H1 (cell line): ENCODE data around the gene NELFCD. TPM values are rescaled to one million over a fixed set of nuclear protein-coding genes. Genes with fewer than 3 reads are reported as not detected.

Source experiments
- CTCF ChIA-PET: fragments of 300-600 bp; sonication (Branson Sonifier 250); formaldehyde crosslinking; loops from one replicate; lab custom pipeline; 2021; ENCODE audit not compliant: partially characterized antibody; lab: Charles Lee
- POLR2A ChIA-PET: fragments of 300-600 bp; sonication (Branson Sonifier 250); formaldehyde crosslinking; loops from one replicate; lab custom pipeline; 2021; ENCODE audit warnings: inconsistent platforms; ENCODE audit not compliant: partially characterized antibody; lab: Charles Lee
- DNase-seq, 2 experiments: peaks; one replicate each; pipeline versions ENCODE4 v3.0.0 to v3.0.0-alpha.2; 2010 to 2022; ENCODE audit warnings: low spot score in 2 of 2, low read depth in 1 of 2, mixed read lengths in 1 of 2
- FAIRE-seq: peaks from 2 replicates; lab custom pipeline; 2011; peaks lifted over from hg19 to GRCh38; lab: Jason Lieb, UNC
- H2AFZ ChIP-seq: 2 replicates; pipeline ENCODE4 v1.8.1; 2012; ENCODE audit warnings: low read length, inconsistent platforms
- H2AK5ac ChIP-seq: 2 replicates; pipeline ENCODE4 v1.6.1; 2013; ENCODE audit warnings: low read depth, low read length
- H2BK120ac ChIP-seq: replicated peaks from 2 replicates; pipeline ENCODE3; 2013; ENCODE audit warnings: low read depth, low read length, inconsistent platforms
- H2BK12ac ChIP-seq: 2 replicates; pipeline ENCODE4 v1.6.1; 2013; ENCODE audit warnings: low read depth, low read length
- H2BK15ac ChIP-seq: 2 replicates; pipeline ENCODE4 v1.6.1; 2013; ENCODE audit warnings: low read length
- H2BK20ac ChIP-seq: 2 replicates; pipeline ENCODE4 v1.6.1; 2013; ENCODE audit warnings: low read length
- H2BK5ac ChIP-seq: 2 replicates; pipeline ENCODE4 v1.6.1; 2013; ENCODE audit warnings: low read depth, low read length
- H3K14ac ChIP-seq: 2 replicates; pipeline ENCODE4 v1.6.1; 2013; ENCODE audit warnings: inconsistent platforms; ENCODE audit not compliant: insufficient read length
- H3K18ac ChIP-seq: 2 replicates; pipeline ENCODE4 v1.6.1; 2013; ENCODE audit warnings: low read length; ENCODE audit errors: extremely low read depth
- H3K23ac ChIP-seq: 2 replicates; pipeline ENCODE4 v1.6.1; 2013; ENCODE audit warnings: inconsistent platforms; ENCODE audit not compliant: insufficient read length
- H3K23me2 ChIP-seq: 2 replicates; pipeline ENCODE4 v1.6.1; 2013; ENCODE audit warnings: low read depth, low read length
- H3K27ac ChIP-seq: 2 replicates; pipeline ENCODE4 v1.6.1; 2011; ENCODE audit warnings: low read depth, low read length, inconsistent platforms
- H3K27me3 ChIP-seq, 4 experiments: replicated peaks in 1 of 4; 1 replicate in 1 of 4; 2 replicates in 3 of 4; pipeline versions ENCODE4 v1.6.1 to v1.8.1; 2011 to 2013; ENCODE audit warnings: low read length in 3 of 4, mild to moderate bottlenecking in 3 of 4, inconsistent platforms in 2 of 4, mixed read lengths in 2 of 4, moderate library complexity in 1 of 4; ENCODE audit not compliant: control insufficient read depth in 3 of 4, insufficient read depth in 3 of 4; ENCODE audit errors: extremely low read depth in 1 of 4
- H3K36me3 ChIP-seq, 4 experiments: 2 replicates each; pipeline versions ENCODE4 v1.6.1 to v1.8.1; 2011 to 2013; ENCODE audit warnings: mild to moderate bottlenecking in 4 of 4, low read length in 3 of 4, moderate library complexity in 2 of 4, control low read depth in 1 of 4, inconsistent platforms in 1 of 4; ENCODE audit not compliant: insufficient read depth in 4 of 4, control insufficient read depth in 2 of 4
- H3K4ac ChIP-seq: replicated peaks from 2 replicates; pipeline ENCODE3; 2013; ENCODE audit warnings: low read length, low read depth, mixed read lengths, inconsistent platforms; ENCODE audit not compliant: insufficient read length
- H3K4me1 ChIP-seq, 4 experiments: replicated peaks in 1 of 4; 1 replicate in 1 of 4; 2 replicates in 3 of 4; pipeline versions ENCODE4 v1.6.1 to v1.8.1; 2011 to 2013; ENCODE audit warnings: low read length in 3 of 4, inconsistent platforms in 2 of 4, mixed read lengths in 1 of 4; ENCODE audit not compliant: insufficient read depth in 4 of 4, control insufficient read depth in 3 of 4
- H3K4me2 ChIP-seq, 2 experiments: 2 replicates each; pipeline versions ENCODE4 v1.6.1 to v1.8.1; 2011 to 2013; ENCODE audit warnings: low read depth in 2 of 2, low read length in 2 of 2, control low read depth in 1 of 2, inconsistent platforms in 1 of 2, mild to moderate bottlenecking in 1 of 2; ENCODE audit not compliant: insufficient read depth in 1 of 2
- H3K4me3 ChIP-seq, 4 experiments: fragments of 200-600, 300-600 bp in 1 of 4; sonication (generic), shearing (Covaris generic), sonication (Bioruptor Twin) in 1 of 4; 2 replicates each; pipeline versions ENCODE4 v1.5.1 to v1.8.1; 2011 to 2016; ENCODE audit warnings: low read length in 4 of 4, low read depth in 3 of 4, control low read depth in 2 of 4, inconsistent platforms in 2 of 4, mild to moderate bottlenecking in 2 of 4, mixed read lengths in 1 of 4, moderate library complexity in 1 of 4; ENCODE audit not compliant: insufficient read depth in 2 of 4; ENCODE audit errors: extremely low read depth in 1 of 4
- H3K56ac ChIP-seq: replicated peaks from 2 replicates; pipeline ENCODE3; 2013; ENCODE audit warnings: low read depth, mild to moderate bottlenecking, mixed read lengths, low read length, inconsistent platforms; ENCODE audit not compliant: insufficient read length
- H3K79me1 ChIP-seq: 2 replicates; pipeline ENCODE4 v1.6.1; 2013; ENCODE audit warnings: low read depth, low read length, control low read depth
- H3K79me2 ChIP-seq, 2 experiments: 2 replicates each; pipeline versions ENCODE4 v1.6.1 to v1.8.1; 2012 to 2013; ENCODE audit warnings: low read length in 2 of 2, mild to moderate bottlenecking in 2 of 2, inconsistent platforms in 1 of 2; ENCODE audit not compliant: insufficient read depth in 2 of 2, control insufficient read depth in 1 of 2
- H3K9ac ChIP-seq, 4 experiments: replicated peaks in 1 of 4; 1 replicate in 1 of 4; 2 replicates in 3 of 4; pipeline versions ENCODE4 v1.6.1 to v1.8.1; 2011 to 2013; ENCODE audit warnings: low read depth in 3 of 4, low read length in 3 of 4, control low read depth in 2 of 4, mild to moderate bottlenecking in 2 of 4, moderate library complexity in 2 of 4, inconsistent platforms in 1 of 4; ENCODE audit errors: extremely low read depth in 1 of 4
- H3K9me3 ChIP-seq, 2 experiments: 2 replicates each; pipeline versions ENCODE4 v1.6.1 to v1.8.1; 2012 to 2013; ENCODE audit warnings: mild to moderate bottlenecking in 2 of 2, moderate library complexity in 2 of 2, control low read depth in 1 of 2, inconsistent platforms in 1 of 2, low read depth in 1 of 2, low read length in 1 of 2, mixed read lengths in 1 of 2; ENCODE audit not compliant: insufficient read depth in 2 of 2
- H4K20me1 ChIP-seq, 2 experiments: replicated peaks in 1 of 2; 2 replicates each; pipeline versions ENCODE3 to v1.8.1; 2011 to 2013; ENCODE audit warnings: inconsistent platforms in 2 of 2, low read length in 2 of 2, mild to moderate bottlenecking in 1 of 2; ENCODE audit not compliant: insufficient read depth in 2 of 2, control insufficient read depth in 1 of 2
- H4K5ac ChIP-seq: 2 replicates; pipeline ENCODE4 v1.6.1; 2013; ENCODE audit warnings: low read length, low read depth, mixed read lengths, inconsistent platforms; ENCODE audit not compliant: insufficient read length
- H4K8ac ChIP-seq: 2 replicates; pipeline ENCODE4 v1.8.0; 2013; ENCODE audit warnings: mild to moderate bottlenecking, moderate library complexity, low read length, inconsistent platforms; ENCODE audit not compliant: insufficient read depth; ENCODE audit errors: extremely low read depth
- H4K91ac ChIP-seq: replicated peaks from 2 replicates; pipeline ENCODE3; 2013; ENCODE audit warnings: low read length, mixed read lengths, inconsistent platforms; ENCODE audit not compliant: insufficient read length
- ASH2L ChIP-seq: fragments of 200-600, 300-600 bp; sonication (generic); IDR thresholded peaks from one replicate; pipeline ENCODE4 v1.7.1; 2017; ENCODE audit warnings: low read length
- BACH1 ChIP-seq: IDR thresholded peaks from 2 replicates; pipeline ENCODE4 v1.6.1; 2012; ENCODE audit warnings: low read length, improper control_type of control experiment
- GABPA ChIP-seq: IDR thresholded peaks from 2 replicates; pipeline ENCODE4 v1.6.1; 2011; ENCODE audit warnings: mild to moderate bottlenecking, low read length, moderate library complexity, borderline replicate concordance; ENCODE audit not compliant: insufficient read depth
- NRF1 ChIP-seq: IDR thresholded peaks from 2 replicates; pipeline ENCODE4 v1.6.1; 2011; ENCODE audit warnings: mild to moderate bottlenecking, low read depth, low read length, improper control_type of control experiment
- PHF8 ChIP-seq: fragments of 200-600 bp; sonication (generic); conservative IDR thresholded peaks from 2 replicates; pipeline ENCODE4 v1.7.1; 2012; ENCODE audit warnings: low read depth, mild to moderate bottlenecking, inconsistent platforms, low read length, moderate library complexity
- POU5F1 ChIP-seq: IDR thresholded peaks from 2 replicates; pipeline ENCODE4 v1.6.1; 2011; ENCODE audit warnings: low read depth, mild to moderate bottlenecking, low read length, moderate library complexity
- SAP30 ChIP-seq: fragments of 300-600 bp; sonication (generic); IDR thresholded peaks from 2 replicates; pipeline ENCODE4 v1.7.1; 2012; ENCODE audit warnings: low read length, moderate library complexity, mild to moderate bottlenecking, inconsistent platforms; ENCODE audit not compliant: insufficient read depth, insufficient replicate concordance
- SIRT6 ChIP-seq: IDR thresholded peaks from one replicate; pipeline ENCODE4 v1.7.1; 2012; ENCODE audit warnings: low read length, inconsistent platforms
- SIX5 ChIP-seq: IDR thresholded peaks from 2 replicates; pipeline ENCODE4 v1.6.1; 2011; ENCODE audit warnings: mild to moderate bottlenecking, low read depth, low read length
- SP4 ChIP-seq: IDR thresholded peaks from 2 replicates; pipeline ENCODE4 v1.6.1; 2012; ENCODE audit warnings: low read length, inconsistent platforms
- TAF1 ChIP-seq: IDR thresholded peaks from 2 replicates; pipeline ENCODE4 v1.6.1; 2011; ENCODE audit warnings: mild to moderate bottlenecking, low read depth, low read length
- WGBS, 2 experiments: shearing (Covaris generic) in 1 of 2; methylation state at CpG; one replicate each; pipeline versions ENCODE4 v1.1.6 to v1.1.7; 2013 to 2015; ENCODE audit warnings: low lambda C conversion rate in 2 of 2, mixed read lengths in 2 of 2, inconsistent platforms in 1 of 2, low coverage in 1 of 2, missing lambda C conversion rate in 1 of 2; ENCODE audit not compliant: insufficient replicate concordance in 2 of 2, insufficient coverage in 1 of 2, insufficient read length in 1 of 2; ENCODE audit errors: extremely low coverage in 1 of 2, missing lambda C conversion rate in 1 of 2; 5-methylcytosine and 5-hydroxymethylcytosine counted together
- polyA plus RNA-seq, 7 experiments: library from polyadenylated mRNA; depleted of rRNA in 3 of 7; stranded (reverse) in 5 of 7; unstranded in 2 of 7; fragments of >200 nt in 5 of 7; fragments of 200-250 nt in 2 of 7; gene quantifications; 1 replicate in 5 of 7; 2 replicates in 1 of 7; 4 replicates in 1 of 7; pipeline versions ENCODE4 v1.2.1 to v1.2.3, GENCODE V29; 2011 to 2013; ENCODE audit warnings: missing spikeins in 2 of 7, mixed read lengths in 2 of 7
- total RNA-seq: library from RNA; stranded (reverse); fragmentation: NEBNext Ultra II Directional; extraction: Animal tissue kit (Norgen Biotek cat#: 25700); gene quantifications from 2 replicates; pipeline ENCODE4 v1.2.1, GENCODE V29; 2021
- TF ChIP-seq, protein P1 (sequence below): IDR thresholded peaks from 2 replicates; pipeline ENCODE4 v1.6.1; 2012; ENCODE audit warnings: inconsistent platforms
- TF ChIP-seq, protein P2 (sequence below): IDR thresholded peaks from 2 replicates; pipeline ENCODE4 v1.6.1; 2011; ENCODE audit warnings: low read length, improper control_type of control experiment

The NELFCD gene
- total and polyA plus RNA-seq, 2 of the 8 experiments (the other 6 are each of a cell fraction or from before 2014, with no cell fraction given), result 35.5 to 59.6 TPM

GRCh38 chr20:59035381-59035780, 54.3 kb downstream of the NELFCD start:
- Histone ChIP-seq H2BK5ac (no peak overlapping the region), H3K9me3 (no peaks in the 10 kb centered on the region), H3K4me1 (peaks cover 0 to 6% (median 1%) of the 10 kb centered on the region in 4 experiments; a peak in 3 of 7 replicates), H4K20me1 (peaks cover 2 to 7% of the 10 kb centered on the region in 2 experiments), H4K5ac (no peak overlapping the region), H3K14ac (no peak overlapping the region), H3K23me2 (peaks cover 5% of the 10 kb centered on the region), H3K27ac (no peak overlapping the region), H2BK120ac (no peak overlapping the region), H3K79me1 (peaks cover 2% of the 10 kb centered on the region), H3K18ac (no peak overlapping the region), H3K56ac (no peak overlapping the region), H3K4me3 (no peak overlapping the region), H3K36me3 (peaks cover 0 to 37% (median 7%) of the 10 kb centered on the region in 4 experiments; a peak in 4 of 8 replicates), H2AFZ (no peak overlapping the region), H3K79me2 (peaks cover 13 to 29% of the 10 kb centered on the region in 2 experiments), H3K27me3 (peaks cover 0 to 5% (median 1%) of the 10 kb centered on the region in 4 experiments; a peak in 2 of 7 replicates), H2BK20ac (no peak overlapping the region), H2BK12ac (no peak overlapping the region), H2BK15ac (no peak overlapping the region), H3K4me2 (no peak overlapping the region), H3K4ac (no peak overlapping the region), H2AK5ac (no peak overlapping the region), H3K23ac (no peak overlapping the region), H4K91ac (no peak overlapping the region), H4K8ac (no peak overlapping the region), H3K9ac (no peak overlapping the region)
- 84% methylated on average over 3 of the region's 3 CpGs; no CpG with 5 or more reads in 1 of the 2 experiments for WGBS, 2 experiments
- ChIA-PET CTCF (interaction anchor here (1.3 kb wide), 1 partner anchor 172 kb away, joined by 4 read pairs; no protein-coding TSS in a partner anchor), POLR2A (no interaction called here)
- DNase-seq (no peak), FAIRE-seq (no peak)
- no peak for TF ChIP-seq SIX5
- TF ChIP-seq GABPA, result no peak
- no peak for TF ChIP-seq ASH2L
- TF ChIP-seq SAP30, result no peak
- TF ChIP-seq, protein P1, sequence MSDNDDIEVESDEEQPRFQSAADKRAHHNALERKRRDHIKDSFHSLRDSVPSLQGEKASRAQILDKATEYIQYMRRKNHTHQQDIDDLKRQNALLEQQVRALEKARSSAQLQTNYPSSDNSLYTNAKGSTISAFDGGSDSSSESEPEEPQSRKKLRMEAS, result no peak
- TF ChIP-seq SP4, result no peak
- TF ChIP-seq TAF1, result no peak
- no peak for TF ChIP-seq BACH1
- no peak for TF ChIP-seq PHF8
- no peak for TF ChIP-seq POU5F1
- no peak for TF ChIP-seq SIRT6
- TF ChIP-seq, protein P2, sequence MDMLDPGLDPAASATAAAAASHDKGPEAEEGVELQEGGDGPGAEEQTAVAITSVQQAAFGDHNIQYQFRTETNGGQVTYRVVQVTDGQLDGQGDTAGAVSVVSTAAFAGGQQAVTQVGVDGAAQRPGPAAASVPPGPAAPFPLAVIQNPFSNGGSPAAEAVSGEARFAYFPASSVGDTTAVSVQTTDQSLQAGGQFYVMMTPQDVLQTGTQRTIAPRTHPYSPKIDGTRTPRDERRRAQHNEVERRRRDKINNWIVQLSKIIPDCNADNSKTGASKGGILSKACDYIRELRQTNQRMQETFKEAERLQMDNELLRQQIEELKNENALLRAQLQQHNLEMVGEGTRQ, result no peak
- TF ChIP-seq NRF1, result no peak
